B cell (primary cell): Measurements from ENCODE around the gene HTT-AS.

ENCODE experiments used
- EZH2 ChIP-seq: IDR thresholded peaks from 2 replicates; pipeline ENCODE4 v1.6.1; 2012; ENCODE audit warnings: borderline replicate concordance, low read depth, mild to moderate bottlenecking, moderate library complexity, low read length; ENCODE audit not compliant: insufficient read depth, poor library complexity, severe bottlenecking
- TF ChIP-seq, protein P1 (sequence below): fragments of 200-600 bp; IDR thresholded peaks from one replicate; pipeline ENCODE4 v1.8.0; 2022; ENCODE audit warnings: antibody characterized with exemption, mild to moderate bottlenecking

DNA sequence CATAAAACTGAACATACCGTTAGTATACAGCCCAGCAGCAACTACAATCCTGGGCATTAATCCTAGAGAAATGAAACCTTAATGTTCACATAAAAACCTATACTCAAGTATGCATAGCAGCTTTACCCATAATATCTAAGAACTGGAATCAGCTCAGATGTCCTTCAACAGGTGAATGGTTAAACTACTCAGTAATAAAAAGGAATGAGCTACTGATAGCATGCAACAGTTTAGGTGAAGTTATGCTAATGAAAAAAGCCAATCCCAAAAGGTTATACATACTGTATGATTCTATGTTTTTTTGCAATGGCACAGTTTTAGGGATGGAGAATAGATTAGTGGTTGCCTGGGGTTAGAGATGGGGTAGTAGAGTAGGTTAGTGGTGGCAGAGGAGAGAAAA lies 9.4 kb upstream of the HTT-AS start:
- TF ChIP-seq, protein P1, sequence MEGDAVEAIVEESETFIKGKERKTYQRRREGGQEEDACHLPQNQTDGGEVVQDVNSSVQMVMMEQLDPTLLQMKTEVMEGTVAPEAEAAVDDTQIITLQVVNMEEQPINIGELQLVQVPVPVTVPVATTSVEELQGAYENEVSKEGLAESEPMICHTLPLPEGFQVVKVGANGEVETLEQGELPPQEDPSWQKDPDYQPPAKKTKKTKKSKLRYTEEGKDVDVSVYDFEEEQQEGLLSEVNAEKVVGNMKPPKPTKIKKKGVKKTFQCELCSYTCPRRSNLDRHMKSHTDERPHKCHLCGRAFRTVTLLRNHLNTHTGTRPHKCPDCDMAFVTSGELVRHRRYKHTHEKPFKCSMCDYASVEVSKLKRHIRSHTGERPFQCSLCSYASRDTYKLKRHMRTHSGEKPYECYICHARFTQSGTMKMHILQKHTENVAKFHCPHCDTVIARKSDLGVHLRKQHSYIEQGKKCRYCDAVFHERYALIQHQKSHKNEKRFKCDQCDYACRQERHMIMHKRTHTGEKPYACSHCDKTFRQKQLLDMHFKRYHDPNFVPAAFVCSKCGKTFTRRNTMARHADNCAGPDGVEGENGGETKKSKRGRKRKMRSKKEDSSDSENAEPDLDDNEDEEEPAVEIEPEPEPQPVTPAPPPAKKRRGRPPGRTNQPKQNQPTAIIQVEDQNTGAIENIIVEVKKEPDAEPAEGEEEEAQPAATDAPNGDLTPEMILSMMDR, result no peak
- TF ChIP-seq EZH2, result no peak
